ENCODE results near the gene VPS37C.

Gene VPS37C

DNA sequence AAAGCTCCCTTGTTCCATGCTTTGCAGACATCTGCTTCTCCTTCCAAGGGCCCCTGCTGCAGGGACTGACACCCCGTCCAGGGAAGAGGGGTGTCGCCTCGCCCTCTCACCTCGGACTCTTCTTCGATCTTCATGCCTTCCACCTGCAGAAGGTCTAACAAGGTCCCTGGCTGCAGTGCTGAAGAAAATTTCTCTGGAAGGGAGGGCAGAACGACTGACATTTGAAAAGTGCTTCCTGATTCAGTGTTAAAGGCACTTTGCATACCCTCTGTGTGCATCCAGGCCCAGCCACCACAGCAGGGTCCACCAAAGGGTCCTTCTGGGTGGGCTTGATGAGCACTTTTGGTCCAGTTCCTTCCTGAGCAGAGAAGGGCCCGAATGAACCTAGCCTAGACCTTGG, 28.1 kb downstream of the VPS37C start:
- in situ Hi-C loops (cut with HindIII; ENCODE audit: low sequenced_read_pairs), result loop anchor here (5.0 kb wide), 1 partner anchor 211 kb away; the partner anchor contains the start of gene TMEM132A
- no peak for TF ChIP-seq CTCF (IDR thresholded peaks at IDR 0.05; ENCODE audit: low read depth, low read length, missing control alignments)
- H3K4me3 ChIP-seq (ENCODE audit: low read depth, low read length), result no peak overlapping the region
- no peak for DNase-seq (ENCODE audit: low read depth)

- in situ Hi-C loops (cut with HindIII; ENCODE audit: low sequenced_read_pairs), result loop anchor here (5.0 kb wide), 1 partner anchor 210 kb away; the partner anchor contains the start of gene TMEM132A
- no peak for DNase-seq (ENCODE audit: low read depth)
- TF ChIP-seq CTCF (IDR thresholded peaks at IDR 0.05; ENCODE audit: low read depth, low read length, missing control alignments), result no peak
- no peak overlapping the region for H3K4me3 ChIP-seq (ENCODE audit: low read depth, low read length)
Measured at GRCh38 chr11:61132646-61133045, 28.6 kb downstream of the VPS37C start.

DNA sequence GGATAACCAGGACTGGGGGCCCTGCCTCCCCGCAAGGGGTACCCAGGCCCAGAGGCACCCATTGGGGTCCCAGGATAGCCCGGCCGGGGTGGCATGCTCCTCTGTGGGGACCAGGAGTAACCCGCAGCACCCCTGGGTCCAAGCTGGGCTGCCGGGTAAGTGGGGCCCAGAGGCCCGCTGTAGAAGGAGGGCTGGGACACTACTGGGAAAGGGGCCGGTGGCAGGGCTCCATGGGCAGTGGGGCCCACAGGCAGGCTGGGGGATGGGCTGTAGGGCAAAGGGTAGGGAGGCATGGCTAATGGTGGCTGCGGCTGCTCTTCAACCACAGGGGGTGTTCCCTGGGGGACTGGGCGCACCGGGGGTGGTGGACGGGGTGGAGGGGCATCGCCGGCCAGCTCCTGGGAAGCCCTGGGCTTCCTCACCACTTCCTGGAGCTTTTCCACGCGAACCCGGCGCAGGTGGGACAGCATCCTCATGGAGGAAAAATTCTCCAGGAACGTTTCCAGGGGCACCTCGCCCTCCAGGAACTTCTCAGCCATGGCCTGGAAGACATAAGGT, 29.1 kb downstream of the VPS37C start:
- H3K4me3 ChIP-seq (ENCODE audit: low read depth, low read length), result no peak overlapping the region
- no peak for TF ChIP-seq CTCF (IDR thresholded peaks at IDR 0.05; ENCODE audit: low read depth, low read length, missing control alignments)
- DNase-seq (ENCODE audit: low read depth), result no peak
- in situ Hi-C loops (cut with HindIII; ENCODE audit: low sequenced_read_pairs), result loop anchor here (5.0 kb wide), 1 partner anchor 210 kb away; the partner anchor contains the start of gene TMEM132A

- H3K4me3 ChIP-seq (ENCODE audit: low read depth, low read length), result no peak overlapping the region
- in situ Hi-C loops (cut with HindIII; ENCODE audit: low sequenced_read_pairs), result loop anchor here (5.0 kb wide), 1 partner anchor 209 kb away; the partner anchor contains the start of gene TMEM132A
- no peak for TF ChIP-seq CTCF (IDR thresholded peaks at IDR 0.05; ENCODE audit: low read depth, low read length, missing control alignments)
- no peak for DNase-seq (ENCODE audit: low read depth)
Measured at GRCh38 chr11:61131586-61131985, 29.6 kb downstream of the VPS37C start.

- DNase-seq (ENCODE audit: low read depth), result no peak
- TF ChIP-seq CTCF (IDR thresholded peaks at IDR 0.05; ENCODE audit: low read depth, low read length, missing control alignments), result no peak
- in situ Hi-C loops (cut with HindIII; ENCODE audit: low sequenced_read_pairs), result loop anchor here (5.0 kb wide), 1 partner anchor 209 kb away; the partner anchor contains the start of gene TMEM132A
Measured at GRCh38 chr11:61131186-61131585, 30.0 kb downstream of the VPS37C start.

DNA sequence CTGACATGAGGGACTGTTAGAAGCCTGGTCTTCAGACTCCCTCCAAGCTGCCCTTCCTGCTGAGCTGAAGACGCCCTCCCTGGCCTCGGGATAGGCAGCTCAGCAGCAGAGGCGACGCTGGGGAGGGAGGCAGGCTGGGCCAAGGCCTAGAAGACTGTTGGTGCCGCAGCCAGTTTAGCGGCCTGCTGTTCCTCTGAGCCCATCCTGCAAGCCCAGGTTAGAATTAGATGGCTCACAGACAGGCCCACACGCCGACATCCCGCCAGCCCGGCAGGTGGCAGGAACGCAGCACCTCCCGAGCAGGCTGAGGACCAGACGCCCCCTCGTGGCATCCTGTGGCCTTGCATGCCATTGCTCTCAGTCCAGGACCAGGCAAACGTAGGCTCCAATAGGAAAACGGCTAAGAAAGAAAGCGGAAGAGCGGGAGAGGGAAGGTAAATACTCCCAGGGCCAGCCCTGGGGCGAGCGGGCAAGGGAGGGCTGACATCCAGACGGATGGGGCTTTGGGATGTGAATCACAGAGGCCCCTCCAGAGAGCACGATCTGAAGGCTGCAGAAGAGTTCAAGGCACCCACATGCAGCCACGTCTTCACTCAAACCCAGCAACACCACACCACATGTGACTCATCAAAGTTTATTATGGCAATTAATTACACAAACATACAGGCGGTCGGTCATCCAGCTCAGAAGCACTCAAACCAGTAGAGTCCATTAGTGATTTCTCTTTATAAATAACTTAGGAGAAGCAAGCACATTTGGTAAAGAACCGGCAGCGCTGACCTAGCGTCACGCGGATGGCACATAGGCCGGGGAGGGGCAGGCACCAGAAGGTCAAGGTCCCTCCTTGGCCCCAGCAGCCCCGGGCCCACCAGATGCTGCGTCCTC, 31.3 kb downstream of the VPS37C start:
- TF ChIP-seq CTCF (IDR thresholded peaks at IDR 0.05; ENCODE audit: low read depth, low read length, missing control alignments), result peak; percentile 100
- in situ Hi-C loops (cut with HindIII; ENCODE audit: low sequenced_read_pairs), result loop anchor here (5.0 kb wide), 1 partner anchor 208 kb away; the partner anchor contains the start of gene TMEM132A
- peak; percentile 75 for DNase-seq (ENCODE audit: low read depth)
- no peak overlapping the region for H3K4me3 ChIP-seq (ENCODE audit: low read depth, low read length)

More at GRCh38 chr11:61131186-61131585, 30.0 kb downstream of the VPS37C start:
- H3K4me3 ChIP-seq (ENCODE audit: low read depth, low read length), result no peak overlapping the region
